CD4-positive, alpha-beta T cell treated with Interleukin-6 at 100 ng/mL for 8 hours (primary cell): ENCODE measurements around the gene GLRX.

Experiments used
- DNase-seq: peaks from one replicate; pipeline ENCODE4 v3.0.0-alpha.2; 2020; ENCODE audit warnings: mixed read lengths, low spot score

The GLRX gene

DNA sequence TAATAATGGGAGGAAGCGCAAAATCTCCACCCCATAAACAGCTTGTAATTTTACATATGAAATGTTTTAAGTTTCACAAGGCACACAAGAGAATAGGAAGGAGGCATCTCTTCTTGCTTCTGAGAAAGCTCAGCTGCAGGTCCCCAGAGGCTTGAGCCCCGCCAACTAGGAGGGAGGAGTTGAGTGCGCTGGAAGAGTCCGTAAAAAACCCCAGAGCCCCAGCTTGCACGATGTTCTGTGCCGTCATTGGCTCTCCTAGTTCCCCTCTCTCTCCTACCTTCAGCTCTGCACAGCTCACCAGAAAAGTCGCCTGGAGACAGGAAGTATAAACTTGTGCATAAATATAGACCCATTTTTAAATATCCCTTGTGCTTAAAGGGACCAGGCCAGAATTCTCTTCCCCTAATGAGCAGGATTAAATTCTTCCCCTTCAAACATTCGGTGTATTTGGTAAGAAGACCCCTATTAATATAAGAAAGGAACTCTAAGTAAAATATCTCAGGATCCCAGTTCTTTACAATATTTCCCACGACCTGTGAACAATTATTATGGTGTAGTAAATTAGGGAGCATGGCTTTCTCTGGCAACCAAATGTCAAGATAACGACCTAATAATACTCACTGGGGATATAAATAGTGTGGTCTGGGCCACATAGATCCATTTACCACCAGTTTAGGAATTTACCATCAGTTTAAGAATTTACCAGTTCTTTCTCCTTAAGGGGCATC is 13.7 kb downstream of the GLRX start:
- DNase-seq = peak; percentile 85

DNA sequence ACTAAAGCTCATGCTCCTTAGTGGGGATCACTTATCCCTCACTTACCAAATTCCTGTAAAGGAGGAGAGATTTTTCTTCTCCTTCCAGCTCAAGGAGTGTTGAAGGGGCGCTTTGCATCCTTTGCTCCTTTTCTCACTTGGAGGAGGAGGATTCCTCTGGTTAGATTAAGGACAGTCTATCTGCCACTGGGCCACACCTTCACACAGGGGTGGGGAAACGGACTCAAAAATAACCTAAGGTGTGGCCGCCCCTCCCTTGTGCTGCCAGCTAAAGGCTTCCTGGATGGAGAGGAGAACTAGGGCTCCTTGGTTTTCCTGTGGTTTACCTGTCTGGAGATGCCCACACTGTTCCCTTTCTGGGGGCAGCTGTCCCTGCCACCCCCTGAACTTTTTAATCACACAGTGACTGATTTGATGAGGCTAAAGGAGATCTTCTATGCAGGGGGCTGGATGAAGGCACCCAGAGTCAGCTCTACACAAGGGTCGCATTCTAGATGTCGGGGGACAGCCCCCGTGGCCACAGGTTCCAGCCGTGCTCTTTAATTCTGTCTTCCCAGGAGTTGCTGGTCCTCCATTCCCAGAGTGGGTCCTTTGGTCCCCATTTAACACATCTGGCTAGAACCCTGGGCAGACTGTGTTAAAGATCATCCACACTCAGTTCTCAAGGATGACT is 14.4 kb downstream of the GLRX start:
- no peak for DNase-seq

DNA sequence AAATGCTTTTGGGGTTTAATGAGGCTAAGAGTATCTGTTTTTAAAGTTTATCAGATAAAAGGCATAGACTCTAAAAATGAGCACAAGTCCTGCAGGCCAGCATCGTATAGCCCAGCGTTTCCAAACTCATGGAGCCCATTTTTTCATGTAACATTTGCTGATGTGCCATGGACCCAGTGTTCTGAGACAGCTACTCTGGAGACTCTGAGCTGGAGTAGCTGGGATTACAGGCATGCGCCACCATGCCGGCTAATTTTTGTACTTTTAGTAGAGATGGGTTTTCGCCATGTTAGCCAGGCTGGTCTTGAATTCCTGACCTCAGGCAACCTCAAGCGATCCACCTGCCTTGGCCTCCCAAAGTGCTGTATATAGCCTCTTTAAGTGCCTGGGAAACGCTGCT is 15.8 kb downstream of the GLRX start:
- DNase-seq = no peak

DNA sequence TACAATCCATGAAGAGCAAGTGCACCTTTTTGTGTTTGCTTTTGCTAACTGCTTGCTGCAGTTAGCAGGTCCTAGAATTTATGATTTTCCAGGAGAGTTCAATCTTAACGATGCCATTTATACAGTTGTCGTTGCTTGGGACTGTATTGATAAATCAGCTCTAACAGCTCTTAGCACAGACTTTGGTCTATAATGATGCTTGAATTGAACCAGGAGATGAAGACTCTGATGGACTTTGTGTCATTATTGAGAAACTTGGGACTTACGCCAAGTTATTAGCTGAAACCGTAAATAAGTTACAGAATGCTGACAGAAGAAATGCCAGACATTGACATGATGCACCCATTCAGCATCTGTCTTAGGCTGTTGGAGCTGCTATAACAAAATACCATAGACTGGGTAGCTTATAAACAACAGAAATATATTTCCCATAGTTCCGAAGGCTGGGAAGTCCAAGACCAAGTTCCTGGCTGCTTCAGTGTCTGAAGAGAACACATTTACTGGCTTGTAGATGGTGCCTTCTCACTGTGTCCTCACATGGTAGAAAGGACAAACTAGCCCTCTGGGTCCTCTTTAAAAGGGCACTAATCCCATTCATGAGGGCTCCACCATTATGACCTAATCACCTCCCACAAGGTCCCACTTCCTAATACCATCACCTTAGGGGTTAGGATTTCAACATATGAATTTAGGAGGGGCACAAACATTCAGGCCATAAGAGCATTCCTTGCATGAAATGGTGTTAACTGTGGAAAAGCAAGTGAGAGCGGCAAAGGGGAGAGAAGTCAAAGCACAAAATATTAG is 17.6 kb downstream of the GLRX start:
- DNase-seq = no peak

DNA sequence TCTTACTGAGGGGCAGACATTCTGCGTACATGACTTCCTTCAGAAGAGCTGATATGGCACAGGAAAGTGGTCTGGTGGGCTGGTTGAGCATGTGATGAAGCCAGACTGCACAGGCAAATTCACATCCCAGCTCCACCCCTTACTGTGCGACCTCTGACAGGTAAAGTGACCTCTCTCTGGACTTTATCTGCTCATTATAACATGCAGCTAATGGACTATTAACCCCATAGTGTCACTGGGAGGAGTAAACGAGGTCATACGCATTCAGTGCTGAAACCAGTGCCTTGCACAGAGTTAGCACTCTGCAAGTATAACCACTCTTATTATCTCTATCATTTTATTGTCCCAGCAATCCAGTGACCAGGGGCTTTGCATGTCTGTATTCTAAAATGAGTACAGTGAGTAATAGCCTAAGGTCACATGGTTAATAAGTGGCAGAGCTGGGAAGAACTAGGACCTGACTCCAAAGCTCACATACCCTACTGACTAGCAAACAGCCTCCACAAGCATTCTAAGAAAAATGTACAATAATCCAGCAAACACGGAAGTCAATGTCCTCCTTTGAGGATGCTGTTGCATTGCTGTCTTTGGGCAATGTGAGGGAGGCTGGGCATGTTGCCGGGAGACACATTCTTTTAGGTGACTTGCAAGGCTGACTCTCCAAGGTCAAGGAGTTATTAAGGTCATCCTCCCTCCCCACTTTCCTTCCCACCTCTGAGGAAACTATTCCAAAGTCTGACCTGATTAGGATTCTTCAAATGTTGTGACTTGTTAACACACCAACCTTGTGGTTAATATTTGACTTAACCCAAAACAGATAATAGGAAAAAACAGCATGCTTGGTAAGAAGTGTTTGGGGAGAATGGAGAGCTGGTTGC is 19.0 kb downstream of the GLRX start:
- no peak for DNase-seq

DNA sequence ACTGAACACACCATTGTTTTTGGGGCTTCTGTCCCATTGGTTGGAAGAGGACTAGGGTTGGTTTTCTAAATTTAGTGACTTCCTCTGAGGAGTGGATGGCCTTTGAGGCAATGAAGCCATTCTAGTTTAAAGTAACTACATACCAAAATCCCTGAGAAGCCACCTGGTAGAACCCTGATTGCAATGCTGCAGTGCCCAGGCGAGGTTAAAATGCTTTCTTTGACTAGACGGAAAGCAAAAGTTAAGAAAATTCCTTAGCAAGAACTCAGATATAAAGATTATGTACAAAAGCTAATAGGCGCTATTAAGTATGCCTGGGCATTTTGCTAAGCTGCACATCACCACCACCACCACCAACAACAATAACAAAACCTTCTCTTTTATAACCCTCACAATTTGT is 20.6 kb downstream of the GLRX start:
- DNase-seq = no peak

DNA sequence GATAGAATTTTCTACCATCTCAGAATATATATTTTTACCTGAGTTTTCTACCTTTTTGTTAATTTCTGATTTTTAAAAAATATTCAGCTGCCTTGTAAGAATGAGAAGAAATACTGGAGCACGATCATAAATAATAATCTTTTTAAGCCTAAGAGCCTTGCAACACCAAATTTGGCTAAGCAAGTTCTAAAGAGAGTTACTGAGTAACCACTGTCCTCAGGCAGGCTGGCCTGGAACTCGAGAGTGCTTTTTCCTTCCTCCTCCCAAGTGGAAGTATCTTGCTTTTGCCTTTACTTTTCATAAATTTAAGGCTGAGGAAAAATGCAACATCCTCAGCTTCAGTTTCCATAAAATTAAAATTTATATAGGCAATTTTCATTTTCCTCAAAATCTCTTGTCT is 21.0 kb downstream of the GLRX start:
- no peak for DNase-seq

DNA sequence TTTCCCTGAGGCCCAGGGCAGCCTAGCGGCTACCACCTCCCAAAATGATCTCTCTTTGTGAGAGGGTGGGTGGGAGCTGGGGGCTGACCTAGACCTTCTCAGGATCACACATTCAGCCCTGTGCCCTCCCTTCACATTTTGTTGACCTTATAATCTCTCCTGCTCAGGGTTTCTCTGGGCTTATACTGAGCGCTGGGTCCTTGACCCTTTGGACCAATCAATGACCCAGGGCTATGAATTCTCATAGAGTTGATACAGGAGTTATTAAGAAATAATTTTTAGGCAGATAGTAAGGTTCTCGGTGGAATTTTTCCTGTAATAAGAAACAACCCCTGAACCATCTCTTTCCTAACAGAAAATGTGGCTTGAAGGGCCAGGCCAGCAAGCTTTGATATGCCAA is 22.0 kb downstream of the GLRX start:
- DNase-seq = no peak

DNA sequence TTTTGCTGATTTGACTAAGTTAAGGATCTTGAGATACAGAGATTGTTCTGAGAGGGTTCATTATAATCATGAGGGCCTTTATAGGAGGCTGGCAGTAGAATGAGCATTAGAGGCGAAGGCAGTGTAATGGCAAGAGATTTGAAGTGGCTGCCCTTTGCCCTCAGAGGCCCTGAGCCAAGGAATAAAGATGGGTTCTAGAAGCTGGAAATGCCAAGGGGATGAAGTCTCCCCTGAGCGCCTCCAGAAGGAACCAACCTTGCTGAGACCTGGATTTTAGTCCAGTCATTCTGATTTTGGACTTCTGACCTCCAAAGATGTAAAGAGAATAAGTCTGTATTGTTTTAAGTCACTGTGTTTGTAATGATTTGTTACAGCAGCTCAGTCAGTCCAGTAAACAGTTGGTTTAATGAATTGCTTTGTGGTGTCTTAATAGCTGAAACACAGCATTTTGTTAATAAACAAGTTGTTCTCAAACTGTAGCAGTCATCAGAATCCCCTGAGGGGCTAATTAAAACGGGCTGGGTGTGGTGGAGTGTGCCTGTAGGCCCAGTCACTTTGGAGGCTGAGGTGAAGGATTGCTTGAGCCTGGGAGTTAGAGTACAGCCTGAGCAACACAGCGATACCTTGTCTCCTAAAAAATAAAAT is 23.2 kb downstream of the GLRX start:
- no peak for DNase-seq

DNA sequence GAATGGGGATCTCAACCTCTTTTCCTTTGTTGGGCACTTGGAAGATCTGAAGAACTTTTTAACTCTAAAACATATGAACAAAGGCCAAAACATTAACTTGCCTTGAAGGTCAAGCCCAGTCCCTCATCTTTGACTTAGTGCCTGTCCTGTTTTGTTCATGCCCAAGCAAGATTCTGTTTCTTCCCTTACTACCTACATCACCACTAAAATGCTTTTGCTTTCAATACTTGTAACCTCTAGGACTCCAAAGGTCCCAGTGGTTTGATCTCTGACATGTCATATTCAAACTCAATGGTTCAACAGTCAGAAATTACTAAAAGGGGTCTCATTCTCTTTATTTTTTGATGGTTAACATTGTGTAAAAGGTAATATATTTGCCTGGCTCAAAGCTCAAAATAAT is 24.0 kb downstream of the GLRX start:
- no peak for DNase-seq

DNA sequence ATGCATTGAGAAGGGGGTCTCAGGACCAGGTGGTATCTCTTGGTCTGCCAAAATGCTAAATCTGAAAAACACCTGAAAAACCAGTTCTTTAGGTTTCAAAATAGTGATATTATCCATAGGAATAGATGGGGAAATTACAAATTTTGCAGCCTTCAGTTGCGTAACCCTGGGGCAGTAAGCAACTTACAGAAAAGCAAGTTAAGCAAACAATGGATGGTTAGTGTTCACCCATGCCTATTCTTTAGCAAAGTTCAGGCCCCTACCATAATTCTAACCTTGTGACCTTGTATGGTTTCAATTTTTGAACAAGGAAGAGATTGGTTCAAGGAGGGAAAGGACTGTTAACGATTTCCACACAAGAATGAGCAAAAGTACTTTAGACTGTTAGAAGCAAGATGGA is 24.5 kb downstream of the GLRX start:
- DNase-seq = no peak

DNA sequence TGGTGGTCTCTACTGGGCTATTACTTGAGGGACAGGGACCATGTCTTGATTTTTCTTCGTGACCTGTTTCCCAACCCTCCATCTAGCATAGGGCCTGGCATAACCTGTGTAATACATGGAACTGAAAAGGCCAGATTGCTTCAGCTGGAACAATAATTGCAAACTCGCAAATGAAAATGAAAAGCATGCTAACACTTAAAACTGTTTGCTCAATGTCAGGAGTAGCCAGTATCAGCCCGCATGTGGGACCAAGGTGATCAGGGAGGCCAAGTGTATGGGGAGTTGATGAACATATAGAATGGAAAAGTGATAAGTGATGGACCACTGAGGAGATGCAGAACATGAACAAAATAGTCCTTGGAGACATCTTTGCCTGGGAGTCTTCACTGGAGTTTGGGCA is 25.2 kb downstream of the GLRX start:
- no peak for DNase-seq

DNA sequence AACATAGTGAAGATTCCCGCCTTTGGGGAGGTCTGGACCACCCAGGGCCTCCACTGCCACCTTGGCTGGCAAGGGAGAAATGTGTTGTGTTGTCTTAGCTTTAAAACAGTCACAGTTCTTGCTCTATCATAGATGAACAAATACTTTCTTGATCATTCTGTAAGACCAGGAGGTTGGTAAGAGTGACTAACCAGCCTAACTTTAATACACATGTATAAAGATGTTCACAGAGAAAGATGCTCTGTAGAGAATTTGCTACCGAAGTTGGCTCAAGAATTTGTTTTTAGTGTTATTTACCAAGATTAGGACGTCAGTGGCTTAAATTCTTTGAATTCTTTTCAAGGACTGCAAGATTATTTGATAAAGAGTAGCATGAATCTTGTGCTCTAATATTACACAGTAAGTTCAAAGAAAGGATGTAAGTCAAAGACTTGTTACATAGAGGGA is 28.4 kb downstream of the GLRX start:
- DNase-seq = no peak

DNA sequence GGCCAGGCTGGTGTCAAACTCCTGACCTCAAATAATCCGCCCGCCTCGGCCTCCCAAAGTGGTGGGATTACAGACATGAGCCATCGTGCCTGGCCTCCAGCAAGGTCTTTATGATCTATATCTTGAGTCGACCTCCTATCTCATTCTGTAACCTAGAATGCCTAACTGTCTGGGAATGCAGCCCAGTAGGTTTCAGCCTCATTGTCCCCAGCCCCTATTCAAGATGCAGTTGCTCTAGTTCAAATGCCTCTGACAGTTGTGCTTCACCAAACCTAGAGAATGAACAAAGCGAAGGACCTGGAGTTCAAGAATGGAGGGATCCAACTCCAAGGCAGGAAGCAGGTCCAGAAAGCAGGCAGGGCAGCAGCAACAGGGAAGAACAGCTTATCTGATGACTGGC is 30.8 kb downstream of the GLRX start:
- DNase-seq = no peak

DNA sequence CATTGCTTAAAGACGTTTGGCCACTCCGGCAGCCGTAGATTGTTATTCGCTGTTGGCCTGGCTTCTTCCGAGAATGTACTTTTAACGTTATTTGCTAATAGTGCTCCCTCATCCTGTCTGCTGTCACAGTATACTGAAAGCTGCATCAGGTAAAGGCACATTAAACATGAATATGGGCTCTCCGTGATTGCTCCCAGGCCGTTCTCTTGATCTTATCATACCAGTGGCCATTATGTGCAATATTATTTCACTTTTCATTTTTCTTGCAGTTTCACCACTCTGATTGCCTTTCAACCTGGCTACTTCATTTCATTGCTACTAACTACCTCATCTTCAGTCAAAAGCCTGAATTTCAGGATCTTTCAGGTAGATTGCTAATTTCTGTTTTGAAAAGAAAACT is 34.0 kb downstream of the GLRX start:
- DNase-seq = no peak

DNA sequence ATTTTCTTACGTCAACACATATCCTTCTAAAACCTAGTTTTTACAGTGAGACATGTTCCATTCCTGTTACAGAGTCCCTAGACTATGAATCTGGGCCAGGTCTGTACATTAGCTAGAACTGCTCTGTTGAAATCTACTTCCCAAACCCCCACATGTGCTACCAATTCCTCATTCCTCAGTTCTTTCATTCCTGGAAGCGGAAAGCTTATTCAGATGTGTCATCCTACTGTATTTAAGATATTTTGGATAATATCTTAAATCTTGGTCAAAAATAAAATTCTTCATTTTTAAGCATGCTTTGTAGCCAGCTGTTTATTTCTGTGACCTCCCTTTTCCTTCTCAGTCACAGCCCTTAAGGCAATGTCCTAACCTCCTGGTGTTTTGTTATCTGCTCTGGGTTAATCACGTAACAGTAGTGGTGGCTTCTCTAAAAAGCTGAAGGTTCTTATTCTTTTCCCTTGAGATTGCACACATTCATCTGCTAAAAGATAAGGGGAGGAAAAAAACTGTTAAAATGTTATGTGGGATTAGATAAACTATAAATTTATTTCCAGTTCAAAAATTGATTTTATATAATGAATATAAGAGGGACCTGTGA is 35.6 kb downstream of the GLRX start:
- no peak for DNase-seq

DNA sequence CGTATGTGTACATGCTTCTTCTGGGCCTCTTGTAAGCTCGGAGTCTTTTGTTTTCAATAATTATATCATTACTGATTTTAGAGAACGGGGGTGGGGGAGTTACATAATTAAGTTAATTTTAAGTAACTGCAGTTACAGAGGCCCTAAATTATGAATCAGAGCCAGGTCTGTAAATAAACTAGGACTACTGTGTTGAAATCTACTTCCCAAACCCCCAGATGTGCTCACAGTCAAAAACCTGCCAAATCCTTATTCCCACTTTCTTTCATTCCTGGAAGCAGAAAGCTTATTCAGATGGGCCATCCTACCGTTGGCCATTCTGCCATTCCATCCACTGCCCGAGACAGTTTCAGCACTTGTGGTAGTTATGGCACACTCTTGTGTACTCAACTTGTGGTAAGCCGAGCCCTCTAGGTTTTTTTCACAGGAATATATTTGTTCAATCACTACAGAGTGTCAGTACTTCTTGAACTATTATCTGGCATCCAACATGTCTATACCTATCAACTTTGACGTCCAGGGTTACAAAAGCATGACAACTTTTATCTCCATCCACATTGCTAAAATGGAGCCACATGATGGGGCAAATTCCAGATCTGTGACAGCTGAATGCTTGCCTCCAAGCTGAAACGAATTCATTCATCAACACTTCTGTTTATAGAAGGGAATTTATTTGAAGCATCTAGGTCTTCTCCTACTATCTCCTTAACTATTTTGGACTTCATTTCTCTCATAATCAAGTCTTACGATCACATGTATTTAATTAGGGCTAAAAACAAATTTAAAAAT is 37.8 kb downstream of the GLRX start:
- DNase-seq = no peak

DNA sequence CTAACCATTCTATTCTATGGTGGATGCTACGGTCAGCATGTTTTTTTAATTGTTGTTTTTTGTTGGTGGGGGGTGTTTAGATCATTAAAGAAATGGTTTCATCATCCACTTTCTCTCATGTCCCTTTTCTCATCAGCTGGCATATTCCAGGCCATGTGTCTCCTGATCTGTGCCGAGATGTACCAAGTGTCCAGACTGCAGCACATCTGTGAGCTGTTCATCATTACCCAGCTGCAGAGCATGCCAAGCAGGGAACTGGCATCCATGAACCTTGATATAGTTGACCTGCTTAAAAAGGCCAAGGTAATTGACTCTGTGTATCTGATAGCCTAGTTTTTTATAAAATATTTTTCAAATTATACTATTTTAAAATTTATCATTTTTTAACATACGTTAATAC is 38.9 kb downstream of the GLRX start:
- no peak for DNase-seq

DNA sequence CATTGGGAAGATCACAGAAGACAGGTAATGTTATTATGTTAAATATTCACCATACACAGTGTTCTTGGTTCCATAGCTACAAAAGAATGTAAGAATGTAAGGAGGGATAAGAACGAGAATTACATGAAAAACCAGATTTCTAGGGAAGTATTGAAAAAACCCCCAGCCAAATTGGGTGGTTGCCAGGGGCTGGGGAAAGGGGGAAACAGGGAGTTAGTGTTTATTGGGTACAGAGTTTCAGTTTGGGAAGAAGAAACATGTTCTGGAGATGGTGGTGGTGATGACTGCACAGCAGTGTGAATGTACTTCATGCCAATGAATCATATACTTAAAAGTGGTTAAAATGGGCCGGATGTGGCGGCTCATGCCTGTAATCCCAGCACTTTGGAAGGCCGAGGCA is 40.3 kb downstream of the GLRX start:
- no peak for DNase-seq

DNA sequence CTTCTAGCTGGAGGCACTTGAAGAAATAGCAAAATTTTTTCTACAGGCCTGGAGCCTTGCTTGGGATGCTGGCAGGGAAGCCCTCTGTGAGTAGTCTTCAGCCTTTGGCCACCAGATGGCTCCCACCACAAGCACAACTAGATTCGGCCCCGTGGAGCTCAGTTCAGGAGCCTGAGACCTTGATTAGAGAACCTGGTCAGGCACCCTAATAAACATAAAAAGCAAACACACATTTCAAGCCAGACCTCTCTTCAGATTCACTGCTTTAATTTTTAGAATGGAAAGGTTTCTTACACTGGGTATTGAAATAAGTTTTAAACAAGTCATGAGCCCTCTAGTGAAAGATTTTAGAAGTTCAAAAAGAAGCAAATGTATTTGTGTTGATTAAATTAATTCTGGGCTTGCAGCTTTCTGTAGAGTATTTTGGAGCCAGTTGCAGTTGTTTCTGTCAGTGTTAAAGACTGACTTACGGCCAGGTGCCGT is 41.4 kb downstream of the GLRX start:
- DNase-seq = peak; percentile 75
